Kidney (tissue), 14 donors: Measurements from ENCODE around the gene ARL4D. TPM values are rescaled to one million over a fixed set of nuclear protein-coding genes. Genes with fewer than 3 reads are reported as not detected.

ENCODE experiments used
- DNase-seq, 5 donors: peaks; one replicate each; pipeline ENCODE4 v3.0.0-alpha.2; 2013 to 2020
- FAIRE-seq: peaks from 2 replicates; lab custom pipeline; 2012; peaks lifted over from hg19 to GRCh38; lab: Jason Lieb, UNC
- H3K27ac ChIP-seq, 2 donors: one replicate each; pipeline ENCODE4 v1.7.0; 2013; ENCODE audit warnings: low read depth in 2 of 2, low read length in 2 of 2, inconsistent platforms in 1 of 2
- H3K27me3 ChIP-seq: one replicate; pipeline ENCODE4 v1.7.1; 2013; ENCODE audit warnings: low read length, inconsistent platforms; ENCODE audit not compliant: control insufficient read depth, insufficient read depth
- H3K36me3 ChIP-seq, 3 donors: one replicate each; pipeline versions ENCODE4 v1.7.0 to v1.7.1; 2013; ENCODE audit warnings: low read length in 3 of 3, control low read depth in 1 of 3, inconsistent platforms in 1 of 3; ENCODE audit not compliant: insufficient read depth in 3 of 3, control insufficient read depth in 2 of 3
- H3K4me1 ChIP-seq, 3 donors: one replicate each; pipeline versions ENCODE4 v1.7.0 to v1.7.1; 2013; ENCODE audit warnings: low read length in 3 of 3, inconsistent platforms in 1 of 3, low read depth in 1 of 3; ENCODE audit not compliant: control insufficient read depth in 2 of 3, insufficient read depth in 2 of 3
- H3K4me3 ChIP-seq, 3 donors: one replicate each; pipeline versions ENCODE4 v1.7.0 to v1.8.1; 2013; ENCODE audit warnings: low read length in 3 of 3, control low read depth in 1 of 3, inconsistent platforms in 1 of 3
- H3K9ac ChIP-seq, 3 donors: one replicate each; pipeline versions ENCODE4 v1.7.0 to v1.7.1; 2013; ENCODE audit warnings: low read length in 3 of 3, control low read depth in 1 of 3, inconsistent platforms in 1 of 3
- H3K9me3 ChIP-seq, 3 donors: one replicate each; pipeline versions ENCODE4 v1.7.0 to v1.7.1; 2013; ENCODE audit warnings: low read length in 3 of 3, control low read depth in 1 of 3, inconsistent platforms in 1 of 3; ENCODE audit not compliant: control insufficient read depth in 2 of 3, insufficient read depth in 1 of 3
- CTCF ChIP-seq: IDR thresholded peaks from 3 replicates; pipeline ENCODE4 v1.5.1; 2012; ENCODE audit warnings: mild to moderate bottlenecking, moderate library complexity, borderline replicate concordance; ENCODE audit not compliant: insufficient read depth; ENCODE audit errors: extremely low read depth
- intact Hi-C: fragments of 100-400 bp; cut with DNase I; formaldehyde crosslinking; loops from one replicate; pipeline ENCODE4 v1.11.1; 2022
- polyA plus RNA-seq: library from polyadenylated mRNA; stranded (reverse); fragments of 350-450 nt; fragmentation: Illumina TruSeq; extraction: RNeasy Lipid Tissue Mini Kit (QIAGEN cat#74804); gene quantifications from one replicate; pipeline ENCODE4 v1.2.3, GENCODE V29; 2014; ENCODE audit warnings: low read depth, low replicate concordance; ENCODE audit not compliant: insufficient read depth
- total RNA-seq: library from RNA; stranded (reverse); fragmentation: NEBNext Ultra II Directional; extraction: Animal tissue kit (Norgen Biotek cat#: 25700); gene quantifications from one replicate; pipeline ENCODE4 v1.2.1, GENCODE V29; 2021
- donor health status: control.
- donor health status: control.
- donor health status: control.
- donor health status: control.
- donor health status: control.
- donor health status: DM: yes; HTN: yes; CAD: no.
- donor health status: Normal renal cell carcinoma (clear cell type).

The ARL4D gene
- total and polyA plus RNA-seq, 2 donors from 2014 or later: 48.8 to 81.2 TPM

- no peak for FAIRE-seq
- no peak for DNase-seq
Measured at GRCh38 chr17:43354371-43354770, 44.4 kb upstream of the ARL4D start.

GRCh38 chr17:43356450-43356849, 42.3 kb upstream of the ARL4D start:
- Histone ChIP-seq H3K4me1 (peaks cover 0 to 9% (median 4%) of the 10 kb centered on the region in 3 donors), H3K9me3 (no peaks in the 10 kb centered on the region), H3K9ac (no peak overlapping the region), H3K4me3 (no peak overlapping the region), H3K27me3 (no peaks in the 10 kb centered on the region), H3K27ac (no peak overlapping the region), H3K36me3 (no peaks in the 10 kb centered on the region)
- no peak for TF ChIP-seq CTCF
- intact Hi-C loops: no loop called here
- no peak for DNase-seq
- FAIRE-seq: no peak

More at GRCh38 chr17:43354371-43354770, 44.4 kb upstream of the ARL4D start:
- peaks cover 0 to 2% (median 0%) of the 10 kb centered on the region in 3 donors for H3K4me1 ChIP-seq
- TF ChIP-seq CTCF: no peak
- H3K9ac ChIP-seq: no peak overlapping the region
- no peak overlapping the region for H3K4me3 ChIP-seq
- H3K36me3 ChIP-seq: no peaks in the 10 kb centered on the region
- no peaks in the 10 kb centered on the region for H3K9me3 ChIP-seq
- no peaks in the 10 kb centered on the region for H3K27me3 ChIP-seq
- H3K27ac ChIP-seq: no peak overlapping the region
- intact Hi-C loops: no loop called here

- TF ChIP-seq CTCF: no peak
- Histone ChIP-seq H3K9ac (no peak overlapping the region), H3K27me3 (no peaks in the 10 kb centered on the region), H3K9me3 (no peaks in the 10 kb centered on the region), H3K4me1 (peaks cover 0 to 9% (median 4%) of the 10 kb centered on the region in 3 donors), H3K4me3 (no peak overlapping the region), H3K27ac (no peak overlapping the region), H3K36me3 (no peaks in the 10 kb centered on the region)
- peak in 2 of 5 donors; percentile 64 to 74 for DNase-seq
- intact Hi-C loops: no loop called here
- FAIRE-seq: no peak
Measured at GRCh38 chr17:43356999-43357398, 41.8 kb upstream of the ARL4D start.
